HG03175 (cell line): ENCODE data around the gene PTPN4.
"Not testable (repeated sequence)": the region's sequence is repeated elsewhere in the genome, so short reads cannot be mapped to it uniquely, and the experiment has no call there.

Source experiments
- ATAC-seq: cut with Tn5 transposase; IDR thresholded peaks from one replicate; pipeline ENCODE4 v1.9.1; 2021; ENCODE audit warnings: mild to moderate bottlenecking, moderate library complexity; ENCODE audit not compliant: unreplicated experiment

The PTPN4 gene

GRCh38 chr2:119764832-119765231 lies 5.1 kb downstream of the PTPN4 start:
- no peak for ATAC-seq

GRCh38 chr2:119765433-119766002 lies 5.8 kb downstream of the PTPN4 start:
- ATAC-seq: no peak

GRCh38 chr2:119766944-119767343 lies 7.2 kb downstream of the PTPN4 start:
- no peak for ATAC-seq

GRCh38 chr2:119768742-119769141 lies 9.0 kb downstream of the PTPN4 start:
- no peak for ATAC-seq

- no peak for ATAC-seq
Observed at GRCh38 chr2:119769645-119770044, 9.9 kb downstream of the PTPN4 start.

GRCh38 chr2:119771331-119771730 lies 11.6 kb downstream of the PTPN4 start:
- no peak for ATAC-seq

GRCh38 chr2:119772128-119772527 lies 12.4 kb downstream of the PTPN4 start:
- no peak for ATAC-seq

- no peak for ATAC-seq
Observed at GRCh38 chr2:119772767-119773166, 13.0 kb downstream of the PTPN4 start.

- ATAC-seq: no peak
Observed at GRCh38 chr2:119774026-119774425, 14.3 kb downstream of the PTPN4 start.

GRCh38 chr2:119775102-119775501 lies 15.4 kb downstream of the PTPN4 start:
- ATAC-seq: no peak

GRCh38 chr2:119782308-119783027 lies 22.7 kb downstream of the PTPN4 start:
- ATAC-seq: no peak

- no peak for ATAC-seq
Observed at GRCh38 chr2:119784876-119785275, 25.2 kb downstream of the PTPN4 start.

GRCh38 chr2:119786295-119786694 lies 26.6 kb downstream of the PTPN4 start:
- ATAC-seq: no peak

GRCh38 chr2:119788752-119789151 lies 29.0 kb downstream of the PTPN4 start:
- ATAC-seq: no peak

GRCh38 chr2:119790466-119790865 lies 30.7 kb downstream of the PTPN4 start:
- ATAC-seq: no peak

GRCh38 chr2:119792907-119793312 lies 33.2 kb downstream of the PTPN4 start:
- ATAC-seq: no peak

GRCh38 chr2:119794237-119794636 lies 34.5 kb downstream of the PTPN4 start:
- ATAC-seq: no peak

- no peak for ATAC-seq
Observed at GRCh38 chr2:119795309-119796303, 35.9 kb downstream of the PTPN4 start.

GRCh38 chr2:119800376-119800902 lies 40.7 kb downstream of the PTPN4 start:
- no peak for ATAC-seq

- no peak for ATAC-seq
Observed at GRCh38 chr2:119801040-119801439, 41.3 kb downstream of the PTPN4 start.

GRCh38 chr2:119801989-119802388 lies 42.3 kb downstream of the PTPN4 start:
- ATAC-seq: not testable (repeated sequence)
